Fibroblast of lung (primary cell): ENCODE results near the gene APOBEC3A.

ENCODE experiments used
- EZH2 ChIP-seq: IDR thresholded peaks from 2 replicates; pipeline ENCODE4 v1.5.1; 2012; ENCODE audit warnings: low read length, control low read depth, mild to moderate bottlenecking; ENCODE audit errors: missing control alignments
- TF ChIP-seq, protein P1 (sequence below), 2 donors: IDR thresholded peaks in 1 of 2; conservative IDR thresholded peaks in 1 of 2; 1 replicate in 1 of 2; 2 replicates in 1 of 2; pipeline ENCODE4 v1.5.1; 2011 to 2012; ENCODE audit warnings: low read length in 2 of 2, control low read depth in 1 of 2, inconsistent platforms in 1 of 2, low read depth in 1 of 2, mild to moderate bottlenecking in 1 of 2

DNA sequence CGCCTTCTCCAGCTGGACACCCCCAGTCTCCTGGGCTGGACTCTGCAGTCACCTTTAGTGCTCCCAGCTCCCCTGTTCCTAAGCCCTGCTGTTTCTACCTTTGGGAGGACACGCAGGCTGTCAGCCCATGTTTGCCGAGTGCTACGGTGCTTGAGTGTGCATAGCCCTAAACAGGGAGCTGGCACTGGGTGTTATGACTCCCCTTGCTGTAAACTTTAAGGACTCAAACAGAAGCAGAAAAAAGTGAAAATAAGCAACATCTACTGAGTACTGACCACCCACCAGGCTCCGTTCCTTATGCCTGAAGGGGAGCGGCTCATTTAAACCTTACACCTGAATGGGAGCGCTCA lies 17.4 kb downstream of the APOBEC3A start:
- TF ChIP-seq, protein P1, sequence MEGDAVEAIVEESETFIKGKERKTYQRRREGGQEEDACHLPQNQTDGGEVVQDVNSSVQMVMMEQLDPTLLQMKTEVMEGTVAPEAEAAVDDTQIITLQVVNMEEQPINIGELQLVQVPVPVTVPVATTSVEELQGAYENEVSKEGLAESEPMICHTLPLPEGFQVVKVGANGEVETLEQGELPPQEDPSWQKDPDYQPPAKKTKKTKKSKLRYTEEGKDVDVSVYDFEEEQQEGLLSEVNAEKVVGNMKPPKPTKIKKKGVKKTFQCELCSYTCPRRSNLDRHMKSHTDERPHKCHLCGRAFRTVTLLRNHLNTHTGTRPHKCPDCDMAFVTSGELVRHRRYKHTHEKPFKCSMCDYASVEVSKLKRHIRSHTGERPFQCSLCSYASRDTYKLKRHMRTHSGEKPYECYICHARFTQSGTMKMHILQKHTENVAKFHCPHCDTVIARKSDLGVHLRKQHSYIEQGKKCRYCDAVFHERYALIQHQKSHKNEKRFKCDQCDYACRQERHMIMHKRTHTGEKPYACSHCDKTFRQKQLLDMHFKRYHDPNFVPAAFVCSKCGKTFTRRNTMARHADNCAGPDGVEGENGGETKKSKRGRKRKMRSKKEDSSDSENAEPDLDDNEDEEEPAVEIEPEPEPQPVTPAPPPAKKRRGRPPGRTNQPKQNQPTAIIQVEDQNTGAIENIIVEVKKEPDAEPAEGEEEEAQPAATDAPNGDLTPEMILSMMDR (conservative IDR thresholded peaks at IDR 0.05 in 1 of 2, IDR thresholded peaks at IDR 0.05 in 1 of 2; ENCODE audit: low read depth in 1 of 2, low read length in 2 of 2), result no peak
- no peak for TF ChIP-seq EZH2
